Fibroblast of mammary gland (primary cell): ENCODE data around the gene FBXW11.
A peak's percentile ranks its signal among the peaks of the same experiment; 100 is the strongest.

Experiments used
- DNase-seq: peaks from one replicate; pipeline ENCODE4 v3.0.0-alpha.2; 2010; ENCODE audit warnings: low read depth
- H3K4me3 ChIP-seq: 2 replicates; pipeline ENCODE4 v1.5.1; 2011; ENCODE audit warnings: low read depth, mild to moderate bottlenecking, low read length, moderate library complexity; ENCODE audit not compliant: control insufficient read depth
- TF ChIP-seq, protein P1 (sequence below): conservative IDR thresholded peaks from 2 replicates; pipeline ENCODE4 v1.5.1; 2011; ENCODE audit warnings: low read depth, low read length, inconsistent platforms; ENCODE audit not compliant: control insufficient read depth, insufficient read depth

FBXW11 gene

DNA sequence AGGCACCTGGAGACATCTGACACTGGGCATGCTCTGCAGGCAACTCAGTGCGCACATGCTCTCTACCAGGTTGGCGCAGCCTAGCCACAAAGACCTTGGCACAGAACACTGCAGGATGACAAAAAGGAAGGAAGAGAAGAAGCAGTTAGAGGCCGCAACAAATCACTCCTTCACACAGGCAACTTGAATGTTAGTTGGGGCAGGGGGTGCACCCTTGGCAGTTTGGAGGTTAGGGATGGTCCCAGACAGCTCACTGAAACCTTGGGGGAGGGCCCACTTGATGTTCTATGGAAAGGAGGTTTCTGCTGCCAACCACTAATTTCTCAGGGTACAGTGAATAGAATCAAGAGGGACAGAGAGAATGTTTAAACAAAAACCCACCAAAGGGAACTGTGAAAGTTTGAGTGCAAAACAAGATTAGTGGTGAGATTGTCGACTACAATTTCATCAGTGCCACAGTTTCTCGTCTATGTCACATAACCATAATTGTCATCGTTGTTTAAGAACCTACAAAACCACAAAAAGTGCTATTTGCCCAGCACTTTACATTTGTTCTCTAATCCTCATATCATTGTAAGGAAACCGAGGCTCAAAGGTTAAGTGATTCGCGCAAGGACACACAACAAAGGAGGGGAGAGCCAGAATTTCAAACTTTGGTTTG, 48.7 kb downstream of the FBXW11 start:
- no peak for DNase-seq
- TF ChIP-seq, protein P1, sequence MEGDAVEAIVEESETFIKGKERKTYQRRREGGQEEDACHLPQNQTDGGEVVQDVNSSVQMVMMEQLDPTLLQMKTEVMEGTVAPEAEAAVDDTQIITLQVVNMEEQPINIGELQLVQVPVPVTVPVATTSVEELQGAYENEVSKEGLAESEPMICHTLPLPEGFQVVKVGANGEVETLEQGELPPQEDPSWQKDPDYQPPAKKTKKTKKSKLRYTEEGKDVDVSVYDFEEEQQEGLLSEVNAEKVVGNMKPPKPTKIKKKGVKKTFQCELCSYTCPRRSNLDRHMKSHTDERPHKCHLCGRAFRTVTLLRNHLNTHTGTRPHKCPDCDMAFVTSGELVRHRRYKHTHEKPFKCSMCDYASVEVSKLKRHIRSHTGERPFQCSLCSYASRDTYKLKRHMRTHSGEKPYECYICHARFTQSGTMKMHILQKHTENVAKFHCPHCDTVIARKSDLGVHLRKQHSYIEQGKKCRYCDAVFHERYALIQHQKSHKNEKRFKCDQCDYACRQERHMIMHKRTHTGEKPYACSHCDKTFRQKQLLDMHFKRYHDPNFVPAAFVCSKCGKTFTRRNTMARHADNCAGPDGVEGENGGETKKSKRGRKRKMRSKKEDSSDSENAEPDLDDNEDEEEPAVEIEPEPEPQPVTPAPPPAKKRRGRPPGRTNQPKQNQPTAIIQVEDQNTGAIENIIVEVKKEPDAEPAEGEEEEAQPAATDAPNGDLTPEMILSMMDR = no peak
- no peak overlapping the region for H3K4me3 ChIP-seq

DNA sequence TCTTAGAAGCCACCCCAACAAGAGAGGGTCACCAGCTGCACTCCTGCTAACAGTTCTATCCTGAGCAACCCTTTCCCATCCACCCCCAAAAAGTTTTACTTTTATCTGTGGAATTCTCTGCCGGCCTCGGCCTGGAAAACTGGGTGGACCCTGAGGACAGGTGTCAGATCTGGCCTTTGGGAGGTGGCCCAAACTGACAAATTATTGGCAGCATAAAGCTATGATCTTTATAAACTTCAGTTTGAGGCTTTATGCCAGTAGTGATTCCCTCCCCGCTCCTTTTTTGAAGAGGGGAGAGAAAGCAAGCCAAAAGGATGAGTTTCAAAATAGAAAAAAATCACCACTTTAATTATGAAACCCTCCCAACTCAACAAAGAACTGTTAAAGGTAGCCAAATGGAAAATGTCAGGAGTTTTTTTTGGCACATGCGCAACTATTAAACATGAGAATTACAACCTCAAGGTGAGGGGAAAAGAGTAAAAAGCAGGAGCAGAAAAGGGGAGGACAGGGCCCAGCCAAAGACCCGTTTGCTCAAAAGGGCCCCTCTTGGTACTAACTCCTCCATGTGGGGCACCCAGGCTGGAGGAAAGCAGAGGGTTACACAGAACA, 49.4 kb downstream of the FBXW11 start:
- TF ChIP-seq, protein P1 = no peak

DNA sequence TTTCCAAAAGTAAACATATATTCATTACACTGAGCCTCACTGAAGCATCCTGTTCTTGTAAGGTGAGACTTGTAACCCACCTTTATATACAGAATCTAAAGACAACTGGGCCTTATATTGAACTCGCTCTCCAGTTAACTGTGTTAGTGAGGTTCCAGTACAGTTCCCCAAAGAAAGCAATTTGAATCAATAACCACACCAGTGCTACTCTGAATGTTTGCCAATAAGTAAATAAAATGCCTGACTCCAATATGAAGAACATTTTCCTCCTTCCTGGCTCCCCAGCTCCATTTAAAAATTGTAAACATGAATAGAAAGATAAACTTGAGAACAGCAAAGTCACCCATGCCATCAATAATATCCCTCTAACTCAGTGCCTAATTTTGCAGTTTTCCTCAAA, 50.1 kb downstream of the FBXW11 start:
- no peak for DNase-seq
- no peak overlapping the region for H3K4me3 ChIP-seq
- TF ChIP-seq, protein P1 = no peak

More for the DNA sequence above, 49.4 kb downstream of the FBXW11 start:
- no peak overlapping the region for H3K4me3 ChIP-seq
- DNase-seq = no peak

DNA sequence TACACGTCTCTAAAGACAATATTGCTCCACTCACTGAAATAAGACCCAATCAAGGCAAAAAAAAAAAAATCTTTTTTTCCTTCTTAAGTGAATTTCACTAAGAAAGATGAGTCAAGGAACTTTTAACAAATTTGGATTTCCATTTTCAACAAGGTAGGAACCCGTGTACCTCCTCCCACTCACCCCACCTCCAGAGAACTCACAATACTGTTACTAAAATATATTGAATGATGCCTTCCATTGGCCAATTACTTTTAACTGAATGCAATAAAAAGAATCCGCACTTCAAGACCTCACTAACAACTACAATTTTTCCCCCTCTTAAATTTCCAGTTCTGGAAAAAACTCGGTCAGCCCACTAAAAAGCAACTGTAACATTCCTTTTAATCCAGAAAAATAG, 50.7 kb downstream of the FBXW11 start:
- no peak for DNase-seq
- TF ChIP-seq, protein P1 = no peak
- no peak overlapping the region for H3K4me3 ChIP-seq

DNA sequence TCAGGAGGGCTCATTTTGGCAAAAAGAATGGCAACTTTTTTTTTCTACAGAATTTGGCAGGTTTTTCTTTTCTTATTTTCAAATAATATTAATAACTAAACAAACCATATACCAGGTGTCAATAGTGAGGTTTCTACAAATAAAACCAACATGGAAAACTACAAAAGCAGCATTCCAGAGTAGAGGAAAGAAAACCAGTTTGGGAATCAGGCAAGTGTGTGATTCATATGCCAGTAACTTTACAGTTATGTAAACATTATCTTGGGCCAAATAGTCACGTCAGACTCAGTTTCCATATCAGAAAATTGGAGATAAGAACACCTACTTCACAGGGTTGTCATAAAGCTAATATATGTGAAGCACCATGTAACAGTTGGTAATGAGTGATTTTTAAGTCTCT, 51.7 kb downstream of the FBXW11 start:
- DNase-seq = peak; percentile 42
- no peak overlapping the region for H3K4me3 ChIP-seq
- TF ChIP-seq, protein P1 = no peak

GRCh38 chr5:171953860-171954701, 52.4 kb downstream of the FBXW11 start:
- peak; percentile 61 for DNase-seq
- TF ChIP-seq, protein P1 = no peak
- no peak overlapping the region for H3K4me3 ChIP-seq
